Measurements from ENCODE around the gene USP4.

USP4 gene, protein sequence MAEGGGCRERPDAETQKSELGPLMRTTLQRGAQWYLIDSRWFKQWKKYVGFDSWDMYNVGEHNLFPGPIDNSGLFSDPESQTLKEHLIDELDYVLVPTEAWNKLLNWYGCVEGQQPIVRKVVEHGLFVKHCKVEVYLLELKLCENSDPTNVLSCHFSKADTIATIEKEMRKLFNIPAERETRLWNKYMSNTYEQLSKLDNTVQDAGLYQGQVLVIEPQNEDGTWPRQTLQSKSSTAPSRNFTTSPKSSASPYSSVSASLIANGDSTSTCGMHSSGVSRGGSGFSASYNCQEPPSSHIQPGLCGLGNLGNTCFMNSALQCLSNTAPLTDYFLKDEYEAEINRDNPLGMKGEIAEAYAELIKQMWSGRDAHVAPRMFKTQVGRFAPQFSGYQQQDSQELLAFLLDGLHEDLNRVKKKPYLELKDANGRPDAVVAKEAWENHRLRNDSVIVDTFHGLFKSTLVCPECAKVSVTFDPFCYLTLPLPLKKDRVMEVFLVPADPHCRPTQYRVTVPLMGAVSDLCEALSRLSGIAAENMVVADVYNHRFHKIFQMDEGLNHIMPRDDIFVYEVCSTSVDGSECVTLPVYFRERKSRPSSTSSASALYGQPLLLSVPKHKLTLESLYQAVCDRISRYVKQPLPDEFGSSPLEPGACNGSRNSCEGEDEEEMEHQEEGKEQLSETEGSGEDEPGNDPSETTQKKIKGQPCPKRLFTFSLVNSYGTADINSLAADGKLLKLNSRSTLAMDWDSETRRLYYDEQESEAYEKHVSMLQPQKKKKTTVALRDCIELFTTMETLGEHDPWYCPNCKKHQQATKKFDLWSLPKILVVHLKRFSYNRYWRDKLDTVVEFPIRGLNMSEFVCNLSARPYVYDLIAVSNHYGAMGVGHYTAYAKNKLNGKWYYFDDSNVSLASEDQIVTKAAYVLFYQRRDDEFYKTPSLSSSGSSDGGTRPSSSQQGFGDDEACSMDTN

DNA sequence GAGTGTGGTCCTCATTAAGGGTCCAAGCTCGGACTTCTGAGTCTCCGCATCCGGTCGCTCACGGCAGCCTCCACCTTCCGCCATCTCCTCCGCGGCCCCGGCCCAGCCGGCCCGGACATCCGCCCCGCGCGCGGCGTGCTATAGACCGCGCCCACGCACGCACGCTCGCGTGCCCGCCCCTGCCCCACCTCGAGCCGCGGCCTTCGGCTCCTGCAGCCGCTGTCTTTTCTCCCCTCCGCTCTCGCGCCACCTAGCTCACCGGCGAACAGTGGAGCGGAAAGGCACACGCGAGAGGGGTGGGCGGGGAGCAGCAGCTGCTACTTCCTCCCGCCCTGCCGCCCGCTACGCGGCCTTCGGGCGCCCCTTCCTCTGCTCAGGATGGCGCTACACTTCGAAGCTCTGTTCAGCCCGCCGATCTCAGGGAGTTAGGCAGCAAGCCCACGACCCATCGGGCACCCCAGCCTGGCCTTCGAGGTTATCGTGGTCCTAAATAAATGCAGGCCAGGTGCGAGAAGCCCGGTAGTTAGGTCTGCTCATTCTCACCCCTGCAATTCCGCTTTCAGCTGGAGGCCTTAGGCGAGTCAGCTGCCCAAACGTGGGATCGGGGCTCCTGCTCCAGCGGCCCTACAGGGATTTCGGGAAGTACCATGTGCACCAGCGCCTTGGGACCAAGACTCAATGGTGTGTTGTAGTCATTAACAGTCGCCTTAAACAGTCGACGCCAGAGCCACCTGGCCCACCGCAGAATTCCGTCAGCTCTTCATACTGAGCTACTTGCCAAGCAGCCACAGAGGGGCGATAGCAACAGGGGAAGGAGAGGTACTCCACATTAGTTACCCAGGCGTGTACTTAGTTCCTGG lies at the start of gene USP4:
USP4 (minus strand) TSS at position 113 of the 860 bp plus-strand sequence; CDS start at position 84, 29 bp downstream.
- Histone ChIP-seq H3K36me3 (ENCODE audit: control insufficient read depth, insufficient read depth, low read length) (no peaks in the 10 kb centered on the region), H3K27me3 (replicated peaks; ENCODE audit: control insufficient read depth, insufficient read depth, low read length) (no peaks in the 10 kb centered on the region), H3K4me3 (replicated peaks; ENCODE audit: low read depth, low read length) (peak within 1 kb of the TSS; percentile 98)
- DNase-seq (ENCODE audit: extremely low read depth, insufficient read length), result peak; percentile 99
- TF ChIP-seq, protein P1, sequence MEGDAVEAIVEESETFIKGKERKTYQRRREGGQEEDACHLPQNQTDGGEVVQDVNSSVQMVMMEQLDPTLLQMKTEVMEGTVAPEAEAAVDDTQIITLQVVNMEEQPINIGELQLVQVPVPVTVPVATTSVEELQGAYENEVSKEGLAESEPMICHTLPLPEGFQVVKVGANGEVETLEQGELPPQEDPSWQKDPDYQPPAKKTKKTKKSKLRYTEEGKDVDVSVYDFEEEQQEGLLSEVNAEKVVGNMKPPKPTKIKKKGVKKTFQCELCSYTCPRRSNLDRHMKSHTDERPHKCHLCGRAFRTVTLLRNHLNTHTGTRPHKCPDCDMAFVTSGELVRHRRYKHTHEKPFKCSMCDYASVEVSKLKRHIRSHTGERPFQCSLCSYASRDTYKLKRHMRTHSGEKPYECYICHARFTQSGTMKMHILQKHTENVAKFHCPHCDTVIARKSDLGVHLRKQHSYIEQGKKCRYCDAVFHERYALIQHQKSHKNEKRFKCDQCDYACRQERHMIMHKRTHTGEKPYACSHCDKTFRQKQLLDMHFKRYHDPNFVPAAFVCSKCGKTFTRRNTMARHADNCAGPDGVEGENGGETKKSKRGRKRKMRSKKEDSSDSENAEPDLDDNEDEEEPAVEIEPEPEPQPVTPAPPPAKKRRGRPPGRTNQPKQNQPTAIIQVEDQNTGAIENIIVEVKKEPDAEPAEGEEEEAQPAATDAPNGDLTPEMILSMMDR (IDR thresholded peaks at IDR 0.05; ENCODE audit: insufficient read depth, low read length, poor library complexity, severe bottlenecking), result peak; percentile 69

DNA sequence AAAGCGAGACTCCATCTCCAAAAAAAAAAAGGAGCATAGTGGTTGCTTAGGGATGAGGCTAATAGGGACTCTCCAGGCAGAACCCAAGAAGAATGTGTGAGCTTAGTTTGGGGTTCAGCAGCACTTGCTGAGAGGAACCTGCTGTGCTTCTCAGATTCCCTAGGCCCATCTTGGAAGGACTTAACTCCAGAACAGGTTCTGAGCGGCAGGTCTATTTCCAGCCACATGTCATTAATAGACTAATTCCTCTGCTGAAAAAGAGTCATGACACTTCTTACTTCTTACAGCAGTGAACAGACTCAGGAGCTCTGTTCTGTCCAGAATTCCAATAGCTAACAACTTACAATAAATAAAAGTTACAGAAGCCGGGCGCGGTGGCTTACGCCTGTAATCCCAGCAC lies 49.4 kb upstream of the USP4 start:
- H3K36me3 ChIP-seq (ENCODE audit: control insufficient read depth, insufficient read depth, low read length), result peaks cover 1% of the 10 kb centered on the region
- no peaks in the 10 kb centered on the region for H3K27me3 ChIP-seq (replicated peaks; ENCODE audit: control insufficient read depth, insufficient read depth, low read length)
- H3K4me3 ChIP-seq (replicated peaks; ENCODE audit: low read depth, low read length), result no peak overlapping the region
- TF ChIP-seq, protein P1 (IDR thresholded peaks at IDR 0.05; ENCODE audit: insufficient read depth, low read length, poor library complexity, severe bottlenecking), result no peak
- DNase-seq (ENCODE audit: extremely low read depth, insufficient read length), result no peak

DNA sequence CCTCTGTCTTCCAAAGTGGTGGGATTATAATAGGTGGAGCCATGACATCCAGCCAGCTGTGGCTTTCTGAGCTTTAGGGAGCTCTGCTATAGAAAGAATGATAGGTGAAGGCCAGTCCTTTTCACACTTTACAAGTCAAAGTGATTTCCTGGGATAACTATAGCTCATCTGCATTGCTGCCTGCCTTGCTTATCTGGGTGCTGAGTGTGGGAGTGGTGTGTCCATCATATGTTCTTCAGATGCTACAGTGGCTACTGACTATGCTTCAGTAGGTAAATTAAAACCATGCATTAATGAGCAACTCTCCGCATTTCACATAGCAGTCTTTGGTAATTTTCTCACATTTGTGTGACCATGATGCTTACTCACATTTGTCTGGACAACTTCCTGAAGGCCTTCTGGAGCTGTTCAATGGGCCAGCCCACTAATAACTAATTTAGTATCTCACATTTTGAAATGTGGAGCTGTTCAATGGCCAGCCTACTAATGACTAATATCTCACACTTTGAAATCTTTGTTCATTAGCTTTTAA lies 48.5 kb upstream of the USP4 start:
- TF ChIP-seq, protein P1 (IDR thresholded peaks at IDR 0.05; ENCODE audit: insufficient read depth, low read length, poor library complexity, severe bottlenecking), result no peak

DNA sequence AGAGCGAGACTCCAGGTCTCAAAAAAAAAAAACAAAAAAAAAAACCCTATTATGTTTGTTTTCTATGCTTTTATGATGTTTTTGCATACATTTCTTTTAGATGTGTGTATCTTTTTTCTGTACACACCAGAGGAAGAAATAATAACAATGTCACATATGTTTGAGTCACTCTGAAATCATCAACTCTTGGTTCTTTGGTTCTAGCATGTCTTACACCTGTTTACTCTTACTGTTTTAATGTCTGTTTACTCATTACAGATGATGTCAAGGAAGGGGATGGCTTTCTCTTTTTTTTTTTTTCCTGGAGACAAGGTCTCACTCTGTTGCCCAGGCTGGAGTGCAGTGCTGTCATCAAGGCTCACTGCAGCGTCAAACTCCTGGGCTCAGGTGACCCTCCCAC lies 47.9 kb upstream of the USP4 start:
- TF ChIP-seq, protein P1 (IDR thresholded peaks at IDR 0.05; ENCODE audit: insufficient read depth, low read length, poor library complexity, severe bottlenecking), result no peak
- H3K36me3 ChIP-seq (ENCODE audit: control insufficient read depth, insufficient read depth, low read length), result peaks cover 1% of the 10 kb centered on the region
- H3K4me3 ChIP-seq (replicated peaks; ENCODE audit: low read depth, low read length), result no peak overlapping the region
- H3K27me3 ChIP-seq (replicated peaks; ENCODE audit: control insufficient read depth, insufficient read depth, low read length), result no peaks in the 10 kb centered on the region
- DNase-seq (ENCODE audit: extremely low read depth, insufficient read length), result no peak

More for the DNA sequence above, 48.5 kb upstream of the USP4 start:
- DNase-seq (ENCODE audit: extremely low read depth, insufficient read length), result no peak
- Histone ChIP-seq H3K36me3 (ENCODE audit: control insufficient read depth, insufficient read depth, low read length) (peaks cover 1% of the 10 kb centered on the region), H3K4me3 (replicated peaks; ENCODE audit: low read depth, low read length) (no peak overlapping the region), H3K27me3 (replicated peaks; ENCODE audit: control insufficient read depth, insufficient read depth, low read length) (no peaks in the 10 kb centered on the region)
